ENCODE results near the gene OR10A2.
"Not testable (repeated sequence)": the region's sequence is repeated elsewhere in the genome, so short reads cannot be mapped to it uniquely, and the experiment has no call there.

The OR10A2 gene

DNA sequence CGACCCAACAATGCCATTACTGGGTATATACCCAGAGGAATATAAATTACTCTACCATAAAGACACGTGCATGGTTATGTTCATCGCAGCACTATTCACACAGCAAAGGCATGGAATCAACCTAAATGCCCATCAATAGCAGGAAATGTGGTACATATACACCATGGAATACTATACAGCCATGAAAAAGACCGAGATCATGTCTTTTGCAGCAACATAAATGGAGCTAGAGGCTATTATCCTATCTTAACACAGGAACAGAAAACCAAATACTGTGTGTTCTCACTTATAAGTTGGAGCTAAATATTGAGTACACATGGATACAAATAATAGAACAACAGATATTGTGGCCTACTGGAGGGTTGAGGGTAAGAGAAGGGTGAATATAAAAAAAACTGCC, 26.0 kb downstream of the OR10A2 start:
- no peak for DNase-seq

DNA sequence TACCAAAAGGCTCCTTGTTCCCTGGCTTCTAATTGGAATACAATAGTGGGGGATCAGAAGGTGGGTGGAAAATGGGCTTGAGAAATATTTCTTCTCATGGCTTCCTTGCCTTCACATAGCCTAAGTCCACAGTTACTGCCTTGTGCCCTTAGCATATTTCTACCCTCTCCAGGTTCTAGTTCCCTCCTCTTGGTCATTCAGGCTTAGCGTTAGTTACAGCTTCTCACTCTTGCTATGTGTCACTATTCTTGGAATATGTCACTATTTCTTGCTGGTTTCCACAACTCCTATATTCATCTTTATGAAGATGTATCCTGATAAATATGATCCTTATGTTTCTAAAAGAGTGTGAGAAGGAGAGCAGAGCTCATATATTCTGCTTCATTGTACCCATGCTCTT, 27.0 kb downstream of the OR10A2 start:
- no peak for DNase-seq

GRCh38 chr11:6892400-6892799, 29.5 kb downstream of the OR10A2 start, which contains the start of gene OR2D2:
TSS of gene OR2D2 (minus strand) at chr11:6892500. CDS start at chr11:6892500, 0 bp downstream.
- DNase-seq, result no peak

GRCh38 chr11:6894097-6894496, 31.2 kb downstream of the OR10A2 start:
- DNase-seq, result no peak

DNA sequence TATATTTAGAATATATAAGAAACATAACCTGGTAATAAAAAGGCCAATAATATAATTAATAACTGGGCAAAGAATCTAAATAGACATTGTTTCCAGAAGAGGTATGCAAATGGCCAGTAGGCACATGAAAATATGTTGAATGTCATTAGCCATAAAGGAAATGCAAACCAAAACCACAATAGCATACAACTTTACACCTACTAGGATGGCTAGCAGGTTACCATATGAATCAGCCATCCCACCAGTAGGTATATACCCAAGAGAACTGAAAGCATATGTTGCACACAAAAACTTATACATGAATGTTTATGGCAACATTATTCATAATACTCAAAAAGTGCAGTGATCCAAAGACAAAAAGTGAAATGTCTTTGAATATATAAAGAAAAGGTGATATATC, 32.2 kb downstream of the OR10A2 start:
- no peak for DNase-seq

- no peak for DNase-seq
Measured at GRCh38 chr11:6898911-6899310, 36.1 kb downstream of the OR10A2 start.

- DNase-seq, result no peak
Measured at GRCh38 chr11:6900327-6900999, 37.6 kb downstream of the OR10A2 start.

DNA sequence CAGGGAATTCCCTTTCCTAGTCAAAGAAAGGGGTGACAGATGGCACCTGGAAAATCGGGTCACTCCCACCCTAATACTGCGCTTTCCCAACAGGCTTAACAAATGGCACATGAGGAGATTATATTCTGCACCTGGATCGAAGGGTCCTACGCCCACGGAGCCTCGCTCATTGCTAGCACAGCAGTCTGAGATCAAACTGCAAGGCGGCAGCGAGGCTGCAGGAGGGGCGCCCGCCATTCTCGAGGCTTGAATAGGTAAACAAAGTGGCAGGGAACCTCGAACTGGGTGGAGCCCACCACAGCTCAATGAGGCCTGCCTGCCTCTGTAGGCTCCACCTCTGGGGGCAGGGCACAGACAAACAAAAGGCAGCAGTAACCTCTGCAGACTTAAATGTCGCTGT, 41.9 kb downstream of the OR10A2 start:
- DNase-seq, result not testable (repeated sequence)

DNA sequence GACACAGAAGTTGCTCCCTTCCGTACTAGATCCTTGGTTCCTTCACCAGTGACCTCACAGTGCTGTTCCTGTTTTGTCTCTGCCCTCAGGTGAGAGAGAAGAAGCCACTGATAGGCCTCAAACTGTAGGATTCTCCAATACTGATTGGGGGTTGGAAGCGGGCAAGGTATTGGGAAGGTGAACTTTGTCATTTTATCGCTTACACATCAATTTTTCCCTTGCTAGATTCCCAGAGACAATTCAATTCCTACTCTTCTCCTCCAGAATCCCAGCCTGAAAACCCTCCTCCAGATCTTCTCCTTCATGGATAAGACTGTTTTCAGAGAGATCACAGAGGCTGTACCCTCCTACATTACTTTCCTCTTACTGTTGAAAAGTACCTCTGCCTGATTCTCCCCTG, 48.5 kb downstream of the OR10A2 start:
- DNase-seq, result no peak

DNA sequence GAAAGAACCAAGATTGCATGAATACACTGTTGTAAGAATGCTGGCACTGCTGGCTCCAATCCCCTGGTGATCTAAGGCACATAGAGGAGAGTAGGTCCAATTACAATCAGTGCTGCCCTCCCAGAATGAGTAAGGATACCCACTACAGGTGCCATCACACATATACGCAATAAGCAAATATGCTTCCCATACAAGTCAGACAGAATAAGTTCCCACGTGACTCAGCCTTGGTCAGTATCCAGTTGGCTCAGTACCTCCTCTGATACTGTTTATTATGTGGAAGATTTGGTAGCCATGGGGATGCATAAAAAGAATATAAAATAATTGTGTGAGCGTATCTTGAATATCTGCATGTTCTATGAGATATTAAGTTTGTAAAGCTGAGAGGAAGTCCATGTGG, 49.1 kb downstream of the OR10A2 start:
- no peak for DNase-seq

- DNase-seq, result no peak
Measured at GRCh38 chr11:6919698-6920097, 56.8 kb downstream of the OR10A2 start.

GRCh38 chr11:6920702-6921101, 57.8 kb downstream of the OR10A2 start, which contains the start of gene OR2D3:
TSS of gene OR2D3 (plus strand) at chr11:6921002. CDS start at chr11:6921002, 0 bp downstream.
- no peak for DNase-seq

Data from hematopoietic multipotent progenitor cell treated with erythropoietin and hydrocortisone succinate and interleukin-3 and kit ligand, for 6 days (in vitro differentiated cells).